GM21447 (cell line): ENCODE results near the gene E2F8.

Source experiments
- ATAC-seq: cut with Tn5 transposase; IDR thresholded peaks from one replicate; pipeline ENCODE4 v1.9.1; 2021; ENCODE audit not compliant: unreplicated experiment

The E2F8 gene

GRCh38 chr11:19187114-19187832 lies 53.5 kb downstream of the E2F8 start:
- no peak for ATAC-seq

DNA sequence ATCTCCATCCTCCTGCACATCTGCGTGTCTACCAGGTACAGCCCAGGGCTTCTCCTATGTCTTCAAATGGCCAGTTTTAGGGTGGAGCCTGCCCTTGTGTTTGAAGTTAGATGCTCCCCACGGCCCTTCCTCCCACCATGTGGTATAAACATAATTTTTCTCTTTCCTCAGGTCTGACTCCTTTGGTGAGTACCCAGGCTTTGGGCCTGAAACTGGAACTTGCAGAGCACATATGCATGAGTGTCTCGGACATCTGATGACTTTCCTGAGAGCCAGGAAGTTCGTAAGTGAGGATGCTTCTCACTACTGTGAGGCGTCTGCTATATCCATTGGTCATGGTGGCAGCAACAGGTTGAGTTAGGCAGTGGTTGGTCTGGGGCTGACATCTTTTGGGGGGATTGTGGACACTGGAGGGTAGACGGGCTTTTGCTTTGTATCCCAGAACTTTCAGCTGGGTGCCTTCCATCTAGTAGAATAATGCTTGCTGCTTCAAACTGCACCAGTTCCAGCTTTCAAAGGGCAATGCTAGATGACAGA lies 55.2 kb downstream of the E2F8 start:
- no peak for ATAC-seq

- no peak for ATAC-seq
These were observed 55.7 kb downstream of the E2F8 start for GRCh38 chr11:19185036-19185435.

DNA sequence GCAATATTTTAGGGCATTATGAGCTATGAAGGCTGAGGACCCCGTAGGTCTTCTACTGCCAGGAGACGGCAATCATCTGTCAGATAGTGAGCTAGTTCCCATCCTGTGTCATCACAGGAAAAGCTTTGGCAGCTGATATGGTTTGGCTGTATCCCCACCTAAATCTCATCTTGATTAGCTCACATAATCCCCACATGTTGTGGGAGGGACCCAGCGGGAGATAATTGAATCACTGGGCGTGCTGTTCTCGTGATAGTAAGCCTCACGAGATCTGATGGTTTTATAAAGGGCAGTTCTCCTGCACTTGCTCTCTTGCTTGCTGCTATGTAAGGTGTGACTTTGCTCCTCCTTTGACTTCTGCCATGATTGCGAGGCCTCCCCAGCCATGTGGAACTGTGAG lies 57.1 kb downstream of the E2F8 start:
- ATAC-seq: no peak

- ATAC-seq: no peak
These were observed 59.0 kb downstream of the E2F8 start for GRCh38 chr11:19181531-19182261.

- ATAC-seq: no peak
These were observed 64.0 kb downstream of the E2F8 start for GRCh38 chr11:19176629-19177186.
